ENCODE measurements around the gene COL6A2. TPM values are rescaled to one million over a fixed set of nuclear protein-coding genes. Genes with fewer than 3 reads are reported as not detected.

The COL6A2 gene
- total and polyA plus RNA-seq, 2 of the 13 experiments (the other 11 are each of a cell fraction or from before 2014, with no cell fraction given) = 0.07 to 0.41 TPM

DNA sequence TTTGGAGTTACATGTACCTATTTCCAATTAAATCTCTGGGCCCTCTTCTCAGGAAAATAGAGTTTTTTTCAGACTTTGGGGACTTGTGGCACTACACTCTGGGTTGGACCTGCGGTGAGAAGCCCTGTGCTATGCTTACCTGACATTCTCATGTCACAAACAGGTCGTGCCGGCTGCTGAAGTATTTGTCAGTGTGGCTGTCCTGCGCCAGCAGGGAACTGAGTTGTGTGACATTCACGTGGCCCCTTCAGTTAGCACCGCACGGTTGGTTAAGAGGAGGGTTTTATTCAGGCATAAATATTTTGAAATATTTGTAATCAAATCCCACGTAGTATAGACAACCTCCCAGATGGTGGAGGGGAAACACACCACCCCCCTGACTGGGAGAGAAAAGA, 6.3 kb upstream of the COL6A2 start:
- intact Hi-C loops (cut with micrococcal nuclease; ENCODE audit: unreplicated experiment) (no loop called here), in situ Hi-C loops (cut with HindIII; ENCODE audit: extremely low pct_ligation_motif_present, low pct_unique_long_range_greater_than_20kb) (no loop called here)
- CTCF ChIA-PET (ENCODE audit: low intra/inter-chr PET ratio, low total read pairs) = no interaction called here
- 35% methylated on average over 8 of the region's 8 CpGs for WGBS (ENCODE audit: low lambda C conversion rate)
- Histone ChIP-seq H3K36me3 (replicated peaks in 1 of 2; ENCODE audit: control insufficient read depth in 1 of 2, insufficient read depth in 2 of 2, low read length in 2 of 2) (no peaks in the 10 kb centered on the region), H2AFZ (ENCODE audit: low read length) (no peak overlapping the region), H4K20me1 (ENCODE audit: insufficient read depth, low read length) (no peaks in the 10 kb centered on the region), H3K27me3 (ENCODE audit: control insufficient read depth in 1 of 2, insufficient read depth in 2 of 2, low read length in 2 of 2) (peaks cover 8 to 37% of the 10 kb centered on the region in 2 experiments), H3K4me3 (replicated peaks in 1 of 3; ENCODE audit: insufficient read depth in 1 of 3, low read depth in 2 of 3, low read length in 3 of 3) (no peak overlapping the region), H3K4me1 (ENCODE audit: insufficient read depth, low read length) (no peaks in the 10 kb centered on the region), H3K27ac (ENCODE audit: extremely low read length, insufficient read depth, low read length) (no peak overlapping the region), H3K4me2 (ENCODE audit: low read depth, low read length) (no peak overlapping the region), H3K9ac (ENCODE audit: insufficient read depth, low read depth, low read length) (no peak overlapping the region), H3K9me3 (ENCODE audit: low read length) (no peaks in the 10 kb centered on the region), H3K79me2 (ENCODE audit: insufficient read depth, low read length) (no peaks in the 10 kb centered on the region)
- POLR2A ChIA-PET = no interaction called here
- DNase-seq (ENCODE audit: low spot score) = no peak
- FAIRE-seq = no peak
- ATAC-seq = no peak
- no peak for TF ChIP-seq ZNF501 (CRISPR knock-in tag; IDR thresholded peaks at IDR 0.05)
- TF ChIP-seq, protein P1, sequence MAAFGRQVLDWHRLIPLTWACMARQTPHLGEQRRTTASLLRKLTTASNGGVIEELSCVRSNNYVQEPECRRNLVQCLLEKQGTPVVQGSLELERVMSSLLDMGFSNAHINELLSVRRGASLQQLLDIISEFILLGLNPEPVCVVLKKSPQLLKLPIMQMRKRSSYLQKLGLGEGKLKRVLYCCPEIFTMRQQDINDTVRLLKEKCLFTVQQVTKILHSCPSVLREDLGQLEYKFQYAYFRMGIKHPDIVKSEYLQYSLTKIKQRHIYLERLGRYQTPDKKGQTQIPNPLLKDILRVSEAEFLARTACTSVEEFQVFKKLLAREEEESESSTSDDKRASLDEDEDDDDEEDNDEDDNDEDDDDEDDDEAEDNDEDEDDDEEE (CRISPR knock-in tag; IDR thresholded peaks at IDR 0.05) = no peak
- BruUV-seq (replicated peaks) = no TSS peak

DNA sequence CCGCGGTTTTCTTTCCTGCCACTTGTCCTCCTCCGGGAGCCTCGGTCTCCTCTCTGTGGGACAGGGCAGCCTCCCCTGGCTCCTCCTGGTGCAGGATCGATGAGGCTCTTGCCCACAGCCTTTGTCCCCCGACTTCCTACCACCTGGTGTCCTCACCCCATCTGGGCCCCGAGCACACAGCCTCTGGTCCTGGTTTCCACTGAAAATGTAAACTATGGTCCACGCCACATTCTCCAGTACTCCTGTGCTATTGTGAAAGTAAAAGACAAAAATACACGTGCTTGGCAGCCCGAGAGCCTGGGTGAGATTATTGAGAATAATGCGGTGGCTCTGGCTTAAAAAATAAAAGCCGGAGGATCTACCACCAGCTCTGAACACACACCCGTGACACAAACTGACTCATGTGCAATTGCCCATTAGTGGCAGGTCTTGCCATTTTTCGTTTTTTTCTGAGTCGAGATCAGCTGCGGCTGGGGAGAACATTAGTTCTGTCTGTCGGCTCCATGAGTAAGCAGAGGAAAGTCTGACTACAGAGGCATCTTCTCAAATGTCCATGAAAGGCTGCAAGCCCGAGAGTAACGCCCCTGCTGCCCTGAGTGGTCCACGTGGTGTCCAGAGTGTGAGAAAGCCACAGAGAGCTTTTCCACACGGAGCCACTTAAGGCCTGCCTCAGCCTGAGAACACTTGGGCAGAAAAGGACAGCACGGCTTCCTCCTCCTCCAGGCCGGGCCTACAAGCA, 5.7 kb upstream of the COL6A2 start:
- Histone ChIP-seq H3K27ac (ENCODE audit: extremely low read length, insufficient read depth, low read length) (no peak overlapping the region), H3K36me3 (replicated peaks in 1 of 2; ENCODE audit: control insufficient read depth in 1 of 2, insufficient read depth in 2 of 2, low read length in 2 of 2) (no peaks in the 10 kb centered on the region), H3K4me2 (ENCODE audit: low read depth, low read length) (no peak overlapping the region), H3K79me2 (ENCODE audit: insufficient read depth, low read length) (no peaks in the 10 kb centered on the region), H3K9ac (ENCODE audit: insufficient read depth, low read depth, low read length) (no peak overlapping the region), H3K4me1 (ENCODE audit: insufficient read depth, low read length) (no peaks in the 10 kb centered on the region), H4K20me1 (ENCODE audit: insufficient read depth, low read length) (no peaks in the 10 kb centered on the region), H3K27me3 (ENCODE audit: control insufficient read depth in 1 of 2, insufficient read depth in 2 of 2, low read length in 2 of 2) (peaks cover 11 to 43% of the 10 kb centered on the region in 2 experiments), H3K9me3 (ENCODE audit: low read length) (no peaks in the 10 kb centered on the region), H2AFZ (ENCODE audit: low read length) (no peak overlapping the region), H3K4me3 (replicated peaks in 1 of 3; ENCODE audit: insufficient read depth in 1 of 3, low read depth in 2 of 3, low read length in 3 of 3) (no peak overlapping the region)
- ChIA-PET POLR2A (no interaction called here), CTCF (ENCODE audit: low intra/inter-chr PET ratio, low total read pairs) (no interaction called here)
- DNase-seq (ENCODE audit: low spot score) (no peak), FAIRE-seq (no peak), ATAC-seq (no peak)
- WGBS (ENCODE audit: low lambda C conversion rate) = 51% methylated on average over 15 of the region's 23 CpGs
- intact Hi-C loops (cut with micrococcal nuclease; ENCODE audit: unreplicated experiment) (no loop called here), in situ Hi-C loops (cut with HindIII; ENCODE audit: extremely low pct_ligation_motif_present, low pct_unique_long_range_greater_than_20kb) (no loop called here)
- BruUV-seq (replicated peaks) = no TSS peak
- no peak for TF ChIP-seq ZNF552 (CRISPR knock-in tag; IDR thresholded peaks at IDR 0.05; ENCODE audit: borderline replicate concordance)
- no peak for TF ChIP-seq ZNF557 (CRISPR knock-in tag; IDR thresholded peaks at IDR 0.05)
- TF ChIP-seq, protein P2, sequence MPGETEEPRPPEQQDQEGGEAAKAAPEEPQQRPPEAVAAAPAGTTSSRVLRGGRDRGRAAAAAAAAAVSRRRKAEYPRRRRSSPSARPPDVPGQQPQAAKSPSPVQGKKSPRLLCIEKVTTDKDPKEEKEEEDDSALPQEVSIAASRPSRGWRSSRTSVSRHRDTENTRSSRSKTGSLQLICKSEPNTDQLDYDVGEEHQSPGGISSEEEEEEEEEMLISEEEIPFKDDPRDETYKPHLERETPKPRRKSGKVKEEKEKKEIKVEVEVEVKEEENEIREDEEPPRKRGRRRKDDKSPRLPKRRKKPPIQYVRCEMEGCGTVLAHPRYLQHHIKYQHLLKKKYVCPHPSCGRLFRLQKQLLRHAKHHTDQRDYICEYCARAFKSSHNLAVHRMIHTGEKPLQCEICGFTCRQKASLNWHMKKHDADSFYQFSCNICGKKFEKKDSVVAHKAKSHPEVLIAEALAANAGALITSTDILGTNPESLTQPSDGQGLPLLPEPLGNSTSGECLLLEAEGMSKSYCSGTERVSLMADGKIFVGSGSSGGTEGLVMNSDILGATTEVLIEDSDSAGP (CRISPR knock-in tag; IDR thresholded peaks at IDR 0.05; ENCODE audit: borderline replicate concordance) = no peak
- no peak for TF ChIP-seq ZNF703 (CRISPR knock-in tag; IDR thresholded peaks at IDR 0.05; ENCODE audit: borderline replicate concordance)
- TF ChIP-seq ZNF883 (CRISPR knock-in tag; IDR thresholded peaks at IDR 0.05; ENCODE audit: not compliant biosample characterization) = no peak
